Activated CD4-positive, alpha-beta T cell treated with anti-CD3 and anti-CD28 coated beads for 36 hours (primary cell): Measurements from ENCODE around the gene POLD3. TPM values are rescaled to one million over a fixed set of nuclear protein-coding genes. Genes with fewer than 3 reads are reported as not detected.

Source experiments
- ATAC-seq: fragments of 200-7000 bp; cut with Tn5 transposase; one replicate; pipeline ENCODE4 v1.10.0; 2021; ENCODE audit warnings: mild to moderate bottlenecking, moderate library complexity
- CTCF ChIA-PET: fragments of 350-600 bp; sonication (Branson Sonifier 250); formaldehyde crosslinking; loops from one replicate; lab custom pipeline; 2021; ENCODE audit warnings: antibody characterized with exemption; lab: Charles Lee
- POLR2A ChIA-PET: fragments of 350-600 bp; sonication (Branson Sonifier 250); formaldehyde crosslinking; loops from one replicate; lab custom pipeline; 2021; ENCODE audit warnings: antibody characterized with exemption, inconsistent platforms; lab: Charles Lee
- DNase-seq: peaks from one replicate; pipeline ENCODE4 v3.0.0-alpha.2; 2020
- H3K27ac Mint-ChIP-seq: one replicate; pipeline ENCODE4 v1.8.0; 2021; ENCODE audit warnings: mixed read lengths
- H3K27me3 Mint-ChIP-seq: one replicate; pipeline ENCODE4 v1.8.0; 2021; ENCODE audit warnings: mixed read lengths
- H3K36me3 Mint-ChIP-seq: one replicate; pipeline ENCODE4 v1.8.0; 2021; ENCODE audit warnings: low read depth, mixed read lengths
- H3K4me1 Mint-ChIP-seq: one replicate; pipeline ENCODE4 v1.8.0; 2021; ENCODE audit warnings: mixed read lengths
- H3K4me3 Mint-ChIP-seq: one replicate; pipeline ENCODE4 v1.8.0; 2021; ENCODE audit warnings: mild to moderate bottlenecking, moderate library complexity, mixed read lengths
- H3K9me3 Mint-ChIP-seq: one replicate; pipeline ENCODE4 v1.8.0; 2021; ENCODE audit warnings: low read depth, mixed read lengths
- intact Hi-C, 2 experiments: fragments of 100-400 bp; cut with DNase I in 1 of 2; cut with micrococcal nuclease in 1 of 2; formaldehyde crosslinking; loops; one replicate each; pipeline versions ENCODE4 v1.14.2 to v1.15.1; 2022 to 2024; cut with DNase I, micrococcal nuclease
- total RNA-seq, 2 experiments: library from RNA; stranded (reverse); gene quantifications; one replicate each; pipeline ENCODE4 v1.2.3, GENCODE V29; 2021

POLD3 gene
- total RNA-seq, 2 experiments from 2014 or later = 70.0 to 79.8 TPM

GRCh38 chr11:74683279-74683871 lies 91.0 kb downstream of the POLD3 start:
- H3K9me3 Mint-ChIP-seq = no peaks in the 10 kb centered on the region
- DNase-seq = peak; percentile 29
- H3K4me3 Mint-ChIP-seq = no peak overlapping the region
- peaks cover 13% of the 10 kb centered on the region for H3K27me3 Mint-ChIP-seq
- intact Hi-C loops = no loop called here
- H3K36me3 Mint-ChIP-seq = no peaks in the 10 kb centered on the region
- POLR2A ChIA-PET = no interaction called here
- H3K4me1 Mint-ChIP-seq = no peaks in the 10 kb centered on the region
- peak; percentile 26 for ATAC-seq
- CTCF ChIA-PET = interaction anchor here (2.0 kb wide), 1 partner anchor 43 kb away, joined by 7 read pairs; no protein-coding TSS in a partner anchor
- no peak overlapping the region for H3K27ac Mint-ChIP-seq

- Mint-ChIP-seq H3K4me3 (peak overlapping the region; percentile 16), H3K36me3 (no peaks in the 10 kb centered on the region)
Measured at GRCh38 chr11:74683941-74684481, 91.6 kb downstream of the POLD3 start.

GRCh38 chr11:74684661-74685060 lies 92.3 kb downstream of the POLD3 start:
- Mint-ChIP-seq H3K4me1 (no peaks in the 10 kb centered on the region), H3K4me3 (no peak overlapping the region), H3K27ac (no peak overlapping the region), H3K27me3 (peaks cover 13% of the 10 kb centered on the region), H3K36me3 (no peaks in the 10 kb centered on the region), H3K9me3 (no peaks in the 10 kb centered on the region)
- POLR2A ChIA-PET = no interaction called here
- intact Hi-C loops = no loop called here
- ATAC-seq = no peak
- CTCF ChIA-PET = interaction anchor here (0.6 to 2.3 kb wide), 2 partner anchors 42 to 73 kb away, joined by 3 to 8 read pairs; no protein-coding TSS in a partner anchor
- DNase-seq = no peak

More at GRCh38 chr11:74683941-74684481, 91.6 kb downstream of the POLD3 start:
- Mint-ChIP-seq H3K27me3 (peaks cover 13% of the 10 kb centered on the region), H3K4me1 (no peaks in the 10 kb centered on the region), H3K27ac (no peak overlapping the region), H3K9me3 (no peaks in the 10 kb centered on the region)
- DNase-seq = no peak
- ChIA-PET POLR2A (no interaction called here), CTCF (no interaction called here)
- ATAC-seq = no peak
- intact Hi-C loops = no loop called here

- intact Hi-C loops = no loop called here
- DNase-seq (no peak), ATAC-seq (no peak)
- CTCF ChIA-PET = interaction anchor here (0.6 to 2.3 kb wide), 2 partner anchors 41 to 73 kb away, joined by 3 to 8 read pairs; no protein-coding TSS in a partner anchor
- Mint-ChIP-seq H3K27me3 (peaks cover 13% of the 10 kb centered on the region), H3K4me3 (no peak overlapping the region), H3K9me3 (no peaks in the 10 kb centered on the region), H3K36me3 (no peaks in the 10 kb centered on the region), H3K4me1 (no peaks in the 10 kb centered on the region), H3K27ac (no peak overlapping the region)
- POLR2A ChIA-PET = no interaction called here
Measured at GRCh38 chr11:74685338-74685737, 93.0 kb downstream of the POLD3 start.

GRCh38 chr11:74685905-74686304 lies 93.5 kb downstream of the POLD3 start:
- POLR2A ChIA-PET = no interaction called here

GRCh38 chr11:74686792-74687191 lies 94.4 kb downstream of the POLD3 start:
- peaks cover 13% of the 10 kb centered on the region for H3K27me3 Mint-ChIP-seq
- intact Hi-C loops = no loop called here
- no peaks in the 10 kb centered on the region for H3K36me3 Mint-ChIP-seq
- CTCF ChIA-PET = interaction anchor here (0.5 to 2.3 kb wide), 5 partner anchors 9 to 1313 kb away, joined by 3 to 8 read pairs (median 5); no protein-coding TSS in a partner anchor
- ATAC-seq (no peak), DNase-seq (no peak)
- POLR2A ChIA-PET = no interaction called here
- no peaks in the 10 kb centered on the region for H3K9me3 Mint-ChIP-seq
- no peak overlapping the region for H3K4me3 Mint-ChIP-seq
- no peaks in the 10 kb centered on the region for H3K4me1 Mint-ChIP-seq
- H3K27ac Mint-ChIP-seq = no peak overlapping the region

More at GRCh38 chr11:74685905-74686304, 93.5 kb downstream of the POLD3 start:
- ATAC-seq (no peak), DNase-seq (no peak)
- CTCF ChIA-PET = interaction anchor here (1.1 to 2.3 kb wide), 4 partner anchors 10 to 54 kb away, joined by 4 to 8 read pairs (median 6); no protein-coding TSS in a partner anchor
- Mint-ChIP-seq H3K27me3 (peaks cover 13% of the 10 kb centered on the region), H3K4me3 (no peak overlapping the region), H3K36me3 (no peaks in the 10 kb centered on the region), H3K4me1 (no peaks in the 10 kb centered on the region), H3K27ac (no peak overlapping the region), H3K9me3 (no peaks in the 10 kb centered on the region)
- intact Hi-C loops = no loop called here

- ChIA-PET POLR2A (no interaction called here), CTCF (interaction anchor here (0.5 to 1.7 kb wide), 3 partner anchors 9 to 1313 kb away, joined by 3 to 5 read pairs (median 4); no protein-coding TSS in a partner anchor)
- Mint-ChIP-seq H3K9me3 (no peaks in the 10 kb centered on the region), H3K36me3 (no peaks in the 10 kb centered on the region), H3K27me3 (peaks cover 11% of the 10 kb centered on the region), H3K4me1 (no peaks in the 10 kb centered on the region), H3K4me3 (no peak overlapping the region), H3K27ac (no peak overlapping the region)
- no peak for DNase-seq
- no peak for ATAC-seq
- intact Hi-C loops = no loop called here
Measured at GRCh38 chr11:74687237-74688023, 95.0 kb downstream of the POLD3 start.

GRCh38 chr11:74689666-74690065 lies 97.3 kb downstream of the POLD3 start:
- Mint-ChIP-seq H3K36me3 (no peaks in the 10 kb centered on the region), H3K4me1 (no peaks in the 10 kb centered on the region), H3K27me3 (peaks cover 4% of the 10 kb centered on the region), H3K9me3 (no peaks in the 10 kb centered on the region), H3K27ac (no peak overlapping the region), H3K4me3 (no peak overlapping the region)
- intact Hi-C loops = no loop called here
- ATAC-seq = peak; percentile 66
- POLR2A ChIA-PET = no interaction called here
- CTCF ChIA-PET = interaction anchor here (1.4 kb wide), 1 partner anchor 12 kb away, joined by 4 read pairs; no protein-coding TSS in a partner anchor
- DNase-seq = no peak

- DNase-seq (no peak), ATAC-seq (no peak)
- ChIA-PET POLR2A (no interaction called here), CTCF (interaction anchor here (0.7 to 1.4 kb wide), 3 partner anchors 10 to 798 kb away, joined by 3 to 6 read pairs (median 4); no protein-coding TSS in a partner anchor)
- H3K9me3 Mint-ChIP-seq = no peaks in the 10 kb centered on the region
- no peaks in the 10 kb centered on the region for H3K4me1 Mint-ChIP-seq
- no peak overlapping the region for H3K4me3 Mint-ChIP-seq
- intact Hi-C loops = no loop called here
- peaks cover 3% of the 10 kb centered on the region for H3K27me3 Mint-ChIP-seq
- H3K36me3 Mint-ChIP-seq = no peaks in the 10 kb centered on the region
- no peak overlapping the region for H3K27ac Mint-ChIP-seq
Measured at GRCh38 chr11:74691755-74692154, 99.4 kb downstream of the POLD3 start.
